ENCODE measurements around the gene UBE2E2. TPM values are rescaled to one million over a fixed set of nuclear protein-coding genes. Genes with fewer than 3 reads are reported as not detected.
A peak's percentile ranks its signal among the peaks of the same experiment; 100 is the strongest.
"Not testable (repeated sequence)": the region's sequence is repeated elsewhere in the genome, so short reads cannot be mapped to it uniquely, and the experiment has no call there.

The UBE2E2 gene
- polyA plus RNA-seq, 1 donor (not counting 4 experiments of a cell fraction or from before 2014, with no cell fraction given) = 63.2 TPM

DNA sequence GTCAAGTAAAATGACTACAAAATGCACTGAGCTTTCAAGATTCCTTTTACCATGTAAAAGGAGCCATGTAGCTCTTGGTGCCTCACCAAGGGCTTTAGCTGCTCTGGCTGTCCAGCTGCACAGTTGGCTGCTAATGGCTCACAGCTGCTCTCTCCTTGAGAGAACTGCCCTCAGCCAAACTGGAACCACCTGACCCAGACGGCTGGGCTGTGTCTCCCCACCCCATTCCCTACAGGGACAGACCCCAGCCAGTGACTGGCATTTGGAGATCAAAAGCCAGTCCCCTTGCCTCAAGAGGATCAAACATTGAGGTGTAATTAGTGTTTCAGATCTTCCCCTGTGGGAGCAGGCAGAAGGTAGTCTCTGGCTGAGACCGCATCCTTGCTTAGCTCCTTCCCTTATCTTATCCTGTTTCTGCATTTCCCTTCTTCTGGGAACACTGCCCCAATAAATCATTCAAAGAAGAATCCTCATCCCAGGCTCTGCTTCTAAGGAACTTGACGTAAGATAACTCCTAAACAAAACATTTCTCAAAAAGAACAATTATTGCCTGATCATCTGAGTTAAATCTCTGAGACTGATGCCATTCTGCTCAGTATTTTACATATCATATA, 28.6 kb upstream of the UBE2E2 start:
- Histone ChIP-seq H3K79me2 (ENCODE audit: control insufficient read depth, insufficient read depth, low read length) (no peaks in the 10 kb centered on the region), H3K27ac (ENCODE audit: control insufficient read depth, insufficient read depth, low read length) (no peak overlapping the region), H3K9ac (ENCODE audit: control insufficient read depth, extremely low read depth, insufficient read depth, low read length) (no peak overlapping the region), H3K4me1 (ENCODE audit: control insufficient read depth, extremely low read depth, insufficient read depth, low read length) (peaks cover 5% of the 10 kb centered on the region), H3K27me3 (ENCODE audit: control insufficient read depth, extremely low read depth, insufficient read depth, low read length) (peaks cover 11% of the 10 kb centered on the region), H3K4me2 (ENCODE audit: control insufficient read depth, extremely low read depth, insufficient read depth, low read depth, low read length) (no peak overlapping the region), H3K4me3 (ENCODE audit: control insufficient read depth in 2 of 3, extremely low read depth in 1 of 3, insufficient read depth in 2 of 3, low read depth in 1 of 3, low read length in 3 of 3) (no peak overlapping the region), H4K20me1 (ENCODE audit: control insufficient read depth, extremely low read depth, insufficient read depth, low read length) (no peaks in the 10 kb centered on the region), H3K9me3 (ENCODE audit: control insufficient read depth, low read depth, low read length) (peaks cover 2% of the 10 kb centered on the region), H3K36me3 (ENCODE audit: control insufficient read depth in 2 of 2, extremely low read depth in 1 of 2, insufficient read depth in 2 of 2, low read length in 2 of 2) (no peaks in the 10 kb centered on the region), H2AFZ (ENCODE audit: control insufficient read depth, low read length) (no peak overlapping the region), H3K9me1 (ENCODE audit: control insufficient read depth, extremely low read depth, insufficient read depth, low read length) (no peaks in the 10 kb centered on the region)
- DNase-seq (ENCODE audit: low read depth, low spot score) (no peak), FAIRE-seq (no peak)
- no peak for TF ChIP-seq CTCF (optimal IDR thresholded peaks at IDR 0.05 in 1 of 3, IDR thresholded peaks at IDR 0.05 in 1 of 3, conservative IDR thresholded peaks at IDR 0.05 in 1 of 3; ENCODE audit: extremely low read depth in 1 of 3, insufficient read depth in 2 of 3, low read length in 3 of 3)
- no peak for TF ChIP-seq EZH2 (IDR thresholded peaks at IDR 0.05; ENCODE audit: low read length)
- dilution Hi-C loops (cut with MboI; ENCODE audit: extremely low pct_ligation_motif_present, low sequenced_read_pairs) = no loop called here

DNA sequence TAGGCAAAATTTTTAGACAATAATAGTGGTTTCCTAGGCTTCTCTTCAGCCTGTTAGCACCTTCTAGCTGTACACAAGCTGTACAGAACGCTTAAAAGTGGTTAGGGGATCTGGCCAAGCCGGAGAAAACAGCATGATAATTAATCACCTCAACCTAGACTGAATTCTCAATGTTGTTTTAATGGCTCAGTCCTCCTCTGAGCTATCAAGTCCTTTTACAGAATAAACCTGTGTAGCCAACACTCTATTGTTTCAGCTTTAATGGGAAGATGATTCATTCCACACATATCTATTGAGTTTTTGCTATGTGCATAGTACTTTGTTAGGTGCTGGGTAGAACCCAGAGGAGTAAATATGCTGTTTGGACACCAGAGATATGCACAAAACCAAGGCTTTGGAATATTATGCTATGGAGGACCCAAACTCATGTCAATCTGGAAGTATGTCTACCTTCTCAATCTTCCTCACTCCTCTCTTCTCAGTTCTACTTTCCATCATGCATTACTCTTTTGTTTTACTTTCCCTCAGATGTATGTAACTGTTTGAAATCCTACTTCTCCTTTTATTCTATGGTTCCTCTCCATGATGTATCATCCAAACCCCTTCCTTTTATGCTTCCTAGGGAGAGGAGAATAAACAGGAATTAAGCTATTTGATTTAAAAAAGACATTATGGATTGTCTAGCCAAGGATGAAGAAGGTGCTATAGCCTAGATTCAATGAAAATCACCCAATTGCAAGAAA, 27.6 kb upstream of the UBE2E2 start:
- H3K4me3 ChIP-seq (ENCODE audit: control insufficient read depth in 2 of 3, extremely low read depth in 1 of 3, insufficient read depth in 2 of 3, low read depth in 1 of 3, low read length in 3 of 3) = no peak overlapping the region
- H3K27ac ChIP-seq (ENCODE audit: control insufficient read depth, insufficient read depth, low read length) = no peak overlapping the region
- H3K9me3 ChIP-seq (ENCODE audit: control insufficient read depth, low read depth, low read length) = peaks cover 2% of the 10 kb centered on the region
- H3K9ac ChIP-seq (ENCODE audit: control insufficient read depth, extremely low read depth, insufficient read depth, low read length) = no peak overlapping the region
- H3K27me3 ChIP-seq (ENCODE audit: control insufficient read depth, extremely low read depth, insufficient read depth, low read length) = peaks cover 6% of the 10 kb centered on the region
- peaks cover 5% of the 10 kb centered on the region for H3K4me1 ChIP-seq (ENCODE audit: control insufficient read depth, extremely low read depth, insufficient read depth, low read length)
- no peak for DNase-seq (ENCODE audit: low read depth, low spot score)
- peak; percentile 29 for FAIRE-seq
- no peaks in the 10 kb centered on the region for H3K36me3 ChIP-seq (ENCODE audit: control insufficient read depth in 2 of 2, extremely low read depth in 1 of 2, insufficient read depth in 2 of 2, low read length in 2 of 2)
- no peaks in the 10 kb centered on the region for H4K20me1 ChIP-seq (ENCODE audit: control insufficient read depth, extremely low read depth, insufficient read depth, low read length)
- dilution Hi-C loops (cut with MboI; ENCODE audit: extremely low pct_ligation_motif_present, low sequenced_read_pairs) = no loop called here
- no peaks in the 10 kb centered on the region for H3K9me1 ChIP-seq (ENCODE audit: control insufficient read depth, extremely low read depth, insufficient read depth, low read length)
- no peaks in the 10 kb centered on the region for H3K79me2 ChIP-seq (ENCODE audit: control insufficient read depth, insufficient read depth, low read length)
- no peak overlapping the region for H3K4me2 ChIP-seq (ENCODE audit: control insufficient read depth, extremely low read depth, insufficient read depth, low read depth, low read length)
- no peak overlapping the region for H2AFZ ChIP-seq (ENCODE audit: control insufficient read depth, low read length)
- no peak for TF ChIP-seq CTCF (optimal IDR thresholded peaks at IDR 0.05 in 1 of 3, IDR thresholded peaks at IDR 0.05 in 1 of 3, conservative IDR thresholded peaks at IDR 0.05 in 1 of 3; ENCODE audit: extremely low read depth in 1 of 3, insufficient read depth in 2 of 3, low read length in 3 of 3)

GRCh38 chr3:23176839-23177238, 26.3 kb upstream of the UBE2E2 start:
- dilution Hi-C loops (cut with MboI; ENCODE audit: extremely low pct_ligation_motif_present, low sequenced_read_pairs); H3K36me3 ChIP-seq (ENCODE audit: control insufficient read depth in 2 of 2, extremely low read depth in 1 of 2, insufficient read depth in 2 of 2, low read length in 2 of 2); H3K9me1 ChIP-seq (ENCODE audit: control insufficient read depth, extremely low read depth, insufficient read depth, low read length); H2AFZ ChIP-seq (ENCODE audit: control insufficient read depth, low read length); DNase-seq (ENCODE audit: low read depth, low spot score); H3K27ac ChIP-seq (ENCODE audit: control insufficient read depth, insufficient read depth, low read length); FAIRE-seq; H3K79me2 ChIP-seq (ENCODE audit: control insufficient read depth, insufficient read depth, low read length); H3K27me3 ChIP-seq (ENCODE audit: control insufficient read depth, extremely low read depth, insufficient read depth, low read length); H3K4me1 ChIP-seq (ENCODE audit: control insufficient read depth, extremely low read depth, insufficient read depth, low read length); H3K4me2 ChIP-seq (ENCODE audit: control insufficient read depth, extremely low read depth, insufficient read depth, low read depth, low read length); H3K9ac ChIP-seq (ENCODE audit: control insufficient read depth, extremely low read depth, insufficient read depth, low read length); H3K4me3 ChIP-seq (ENCODE audit: control insufficient read depth in 2 of 3, extremely low read depth in 1 of 3, insufficient read depth in 2 of 3, low read depth in 1 of 3, low read length in 3 of 3); H3K9me3 ChIP-seq (ENCODE audit: control insufficient read depth, low read depth, low read length); H4K20me1 ChIP-seq (ENCODE audit: control insufficient read depth, extremely low read depth, insufficient read depth, low read length): not testable (repeated sequence)

All from keratinocyte (primary cell).